Measurements from ENCODE around the gene ECEL1.

GRCh38 chr2:232485757-232486557 lies 1.7 kb downstream of the ECEL1 start:
- TF ChIP-seq CTCF (conservative IDR thresholded peaks at IDR 0.05; ENCODE audit: low read depth, low read length) (no peak), RFX5 (IDR thresholded peaks at IDR 0.05; ENCODE audit: low read depth, low read length) (no peak), POLR2A (IDR thresholded peaks at IDR 0.05; ENCODE audit: low read depth, low read length) (no peak), USF2 (IDR thresholded peaks at IDR 0.05; ENCODE audit: low read depth, low read length) (no peak), MXI1 (IDR thresholded peaks at IDR 0.05; ENCODE audit: borderline replicate concordance, low read depth, low read length) (no peak), RAD21 (IDR thresholded peaks at IDR 0.05; ENCODE audit: low read length) (no peak), RCOR1 (IDR thresholded peaks at IDR 0.05; ENCODE audit: insufficient replicate concordance, low read length) (no peak), MAFK (IDR thresholded peaks at IDR 0.05; ENCODE audit: low read depth, low read length) (no peak), CHD1 (IDR thresholded peaks at IDR 0.05; ENCODE audit: low read depth, low read length) (no peak)
